ENCODE results near the gene DNPEP.

The DNPEP gene

GRCh38 chr2:219405958-219406860, 18.5 kb upstream of the DNPEP start:
- Histone ChIP-seq H3K4me2 (ENCODE audit: low read length) (peak overlapping the region; percentile 56), H3K27me3 (ENCODE audit: control insufficient read depth, insufficient read depth, low read length) (no peaks in the 10 kb centered on the region), H3K4me1 (ENCODE audit: control insufficient read depth, insufficient read depth, low read length) (peaks cover 39% of the 10 kb centered on the region), H3K9ac (ENCODE audit: low read depth, low read length) (peak overlapping the region; percentile 67), H3K4me3 (ENCODE audit: low read length) (peak overlapping the region; percentile 20), H3K9me3 (replicated peaks; ENCODE audit: low read length) (no peaks in the 10 kb centered on the region), H3K36me3 (ENCODE audit: insufficient read depth, low read length) (no peaks in the 10 kb centered on the region)

- no peak overlapping the region for H3K4me2 ChIP-seq (ENCODE audit: low read length)
- H3K9ac ChIP-seq (ENCODE audit: low read depth, low read length), result peak overlapping the region; percentile 67
- no peaks in the 10 kb centered on the region for H3K9me3 ChIP-seq (replicated peaks; ENCODE audit: low read length)
- H3K4me1 ChIP-seq (ENCODE audit: control insufficient read depth, insufficient read depth, low read length), result peaks cover 39% of the 10 kb centered on the region
- H3K36me3 ChIP-seq (ENCODE audit: insufficient read depth, low read length), result no peaks in the 10 kb centered on the region
- no peak overlapping the region for H3K4me3 ChIP-seq (ENCODE audit: low read length)
- no peaks in the 10 kb centered on the region for H3K27me3 ChIP-seq (ENCODE audit: control insufficient read depth, insufficient read depth, low read length)
Measured at GRCh38 chr2:219405451-219405850, 17.7 kb upstream of the DNPEP start.

GRCh38 chr2:219404954-219405353, 17.2 kb upstream of the DNPEP start:
- Histone ChIP-seq H3K9me3 (replicated peaks; ENCODE audit: low read length) (no peaks in the 10 kb centered on the region), H3K4me2 (ENCODE audit: low read length) (peak overlapping the region; percentile 38), H3K4me1 (ENCODE audit: control insufficient read depth, insufficient read depth, low read length) (peaks cover 39% of the 10 kb centered on the region), H3K9ac (ENCODE audit: low read depth, low read length) (peak overlapping the region; percentile 67), H3K27me3 (ENCODE audit: control insufficient read depth, insufficient read depth, low read length) (no peaks in the 10 kb centered on the region), H3K4me3 (ENCODE audit: low read length) (no peak overlapping the region), H3K36me3 (ENCODE audit: insufficient read depth, low read length) (no peaks in the 10 kb centered on the region)

- H3K27me3 ChIP-seq (ENCODE audit: control insufficient read depth, insufficient read depth, low read length), result no peaks in the 10 kb centered on the region
- H3K9me3 ChIP-seq (replicated peaks; ENCODE audit: low read length), result no peaks in the 10 kb centered on the region
- H3K4me1 ChIP-seq (ENCODE audit: control insufficient read depth, insufficient read depth, low read length), result peaks cover 39% of the 10 kb centered on the region
- H3K36me3 ChIP-seq (ENCODE audit: insufficient read depth, low read length), result no peaks in the 10 kb centered on the region
- H3K4me2 ChIP-seq (ENCODE audit: low read length), result peak overlapping the region; percentile 38
- no peak overlapping the region for H3K4me3 ChIP-seq (ENCODE audit: low read length)
- peak overlapping the region; percentile 67 for H3K9ac ChIP-seq (ENCODE audit: low read depth, low read length)
Measured at GRCh38 chr2:219404291-219404910, 16.7 kb upstream of the DNPEP start.

- Histone ChIP-seq H3K9ac (ENCODE audit: low read depth, low read length) (no peak overlapping the region), H3K9me3 (replicated peaks; ENCODE audit: low read length) (no peaks in the 10 kb centered on the region), H3K4me1 (ENCODE audit: control insufficient read depth, insufficient read depth, low read length) (peaks cover 44% of the 10 kb centered on the region), H3K27me3 (ENCODE audit: control insufficient read depth, insufficient read depth, low read length) (no peaks in the 10 kb centered on the region), H3K4me3 (ENCODE audit: low read length) (no peak overlapping the region), H3K4me2 (ENCODE audit: low read length) (no peak overlapping the region), H3K36me3 (ENCODE audit: insufficient read depth, low read length) (no peaks in the 10 kb centered on the region)
Measured at GRCh38 chr2:219403861-219404260, 16.1 kb upstream of the DNPEP start.

GRCh38 chr2:219402665-219403515, 15.2 kb upstream of the DNPEP start:
- H3K9ac ChIP-seq (ENCODE audit: low read depth, low read length), result no peak overlapping the region
- no peak overlapping the region for H3K4me2 ChIP-seq (ENCODE audit: low read length)
- H3K27me3 ChIP-seq (ENCODE audit: control insufficient read depth, insufficient read depth, low read length), result no peaks in the 10 kb centered on the region
- no peaks in the 10 kb centered on the region for H3K9me3 ChIP-seq (replicated peaks; ENCODE audit: low read length)
- H3K36me3 ChIP-seq (ENCODE audit: insufficient read depth, low read length), result no peaks in the 10 kb centered on the region
- no peak overlapping the region for H3K4me3 ChIP-seq (ENCODE audit: low read length)
- H3K4me1 ChIP-seq (ENCODE audit: control insufficient read depth, insufficient read depth, low read length), result peaks cover 50% of the 10 kb centered on the region

- Histone ChIP-seq H3K4me1 (ENCODE audit: control insufficient read depth, insufficient read depth, low read length) (peaks cover 48% of the 10 kb centered on the region), H3K4me2 (ENCODE audit: low read length) (no peak overlapping the region), H3K27me3 (ENCODE audit: control insufficient read depth, insufficient read depth, low read length) (no peaks in the 10 kb centered on the region), H3K36me3 (ENCODE audit: insufficient read depth, low read length) (no peaks in the 10 kb centered on the region), H3K9ac (ENCODE audit: low read depth, low read length) (no peak overlapping the region), H3K9me3 (replicated peaks; ENCODE audit: low read length) (no peaks in the 10 kb centered on the region), H3K4me3 (ENCODE audit: low read length) (no peak overlapping the region)
Measured at GRCh38 chr2:219401606-219402005, 13.9 kb upstream of the DNPEP start.

GRCh38 chr2:219400562-219400961, 12.8 kb upstream of the DNPEP start:
- H3K9me3 ChIP-seq (replicated peaks; ENCODE audit: low read length), result no peaks in the 10 kb centered on the region
- no peak overlapping the region for H3K9ac ChIP-seq (ENCODE audit: low read depth, low read length)
- H3K27me3 ChIP-seq (ENCODE audit: control insufficient read depth, insufficient read depth, low read length), result no peaks in the 10 kb centered on the region
- H3K36me3 ChIP-seq (ENCODE audit: insufficient read depth, low read length), result no peaks in the 10 kb centered on the region
- H3K4me2 ChIP-seq (ENCODE audit: low read length), result no peak overlapping the region
- no peak overlapping the region for H3K4me3 ChIP-seq (ENCODE audit: low read length)
- peaks cover 37% of the 10 kb centered on the region for H3K4me1 ChIP-seq (ENCODE audit: control insufficient read depth, insufficient read depth, low read length)

- Histone ChIP-seq H3K4me1 (ENCODE audit: control insufficient read depth, insufficient read depth, low read length) (peaks cover 32% of the 10 kb centered on the region), H3K9ac (ENCODE audit: low read depth, low read length) (no peak overlapping the region), H3K4me3 (ENCODE audit: low read length) (no peak overlapping the region), H3K4me2 (ENCODE audit: low read length) (no peak overlapping the region), H3K36me3 (ENCODE audit: insufficient read depth, low read length) (no peaks in the 10 kb centered on the region), H3K27me3 (ENCODE audit: control insufficient read depth, insufficient read depth, low read length) (no peaks in the 10 kb centered on the region), H3K9me3 (replicated peaks; ENCODE audit: low read length) (no peaks in the 10 kb centered on the region)
Measured at GRCh38 chr2:219399716-219400478, 12.2 kb upstream of the DNPEP start.

GRCh38 chr2:219398721-219399363, 11.1 kb upstream of the DNPEP start:
- no peaks in the 10 kb centered on the region for H3K9me3 ChIP-seq (replicated peaks; ENCODE audit: low read length)
- peaks cover 24% of the 10 kb centered on the region for H3K4me1 ChIP-seq (ENCODE audit: control insufficient read depth, insufficient read depth, low read length)
- H3K4me3 ChIP-seq (ENCODE audit: low read length), result no peak overlapping the region
- no peak overlapping the region for H3K9ac ChIP-seq (ENCODE audit: low read depth, low read length)
- no peaks in the 10 kb centered on the region for H3K27me3 ChIP-seq (ENCODE audit: control insufficient read depth, insufficient read depth, low read length)
- H3K36me3 ChIP-seq (ENCODE audit: insufficient read depth, low read length), result no peaks in the 10 kb centered on the region
- H3K4me2 ChIP-seq (ENCODE audit: low read length), result peak overlapping the region; percentile 50

Measured in skeletal muscle satellite cell (primary cell).